H1 (cell line): Measurements from ENCODE around the gene LYRM4. TPM values are rescaled to one million over a fixed set of nuclear protein-coding genes. Genes with fewer than 3 reads are reported as not detected.

ENCODE experiments used
- BRCA1 ChIP-seq: IDR thresholded peaks from 2 replicates; pipeline ENCODE4 v1.6.1; 2012; ENCODE audit warnings: low read depth, low read length, improper control_type of control experiment
- CREB1 ChIP-seq: IDR thresholded peaks from 2 replicates; pipeline ENCODE4 v1.6.1; 2012; ENCODE audit warnings: inconsistent platforms
- CTBP2 ChIP-seq: IDR thresholded peaks from 2 replicates; pipeline ENCODE4 v1.7.0; 2011; ENCODE audit warnings: borderline replicate concordance, mild to moderate bottlenecking, moderate library complexity, mixed read lengths, low read length; ENCODE audit not compliant: insufficient read depth, insufficient read length
- EGR1 ChIP-seq: IDR thresholded peaks from 2 replicates; pipeline ENCODE4 v1.6.1; 2011; ENCODE audit warnings: low read depth, low read length, borderline replicate concordance
- EP300 ChIP-seq, 2 experiments: IDR thresholded peaks; 1 replicate in 1 of 2; 2 replicates in 1 of 2; pipeline ENCODE4 v1.6.1; 2011 to 2012; ENCODE audit warnings: low read depth in 2 of 2, low read length in 2 of 2, mild to moderate bottlenecking in 2 of 2, borderline replicate concordance in 1 of 2, inconsistent platforms in 1 of 2, moderate library complexity in 1 of 2
- GTF2F1 ChIP-seq: IDR thresholded peaks from 2 replicates; pipeline ENCODE4 v1.6.1; 2012; ENCODE audit warnings: low read depth, low read length, improper control_type of control experiment, borderline replicate concordance
- HDAC2 ChIP-seq, 2 experiments: fragments of 300-600 bp in 1 of 2; sonication (generic) in 1 of 2; IDR thresholded peaks; 2 replicates each; pipeline ENCODE4 v1.6.1; 2011 to 2012; ENCODE audit warnings: low read depth in 2 of 2, low read length in 2 of 2, mild to moderate bottlenecking in 2 of 2, moderate library complexity in 2 of 2, borderline replicate concordance in 1 of 2, inconsistent platforms in 1 of 2
- JUN ChIP-seq: IDR thresholded peaks from 2 replicates; pipeline ENCODE4 v1.6.1; 2011; ENCODE audit warnings: low read depth, mild to moderate bottlenecking, improper control_type of control experiment, low read length
- RFX5 ChIP-seq: IDR thresholded peaks from 2 replicates; pipeline ENCODE4 v1.6.1; 2011; ENCODE audit warnings: low read depth, low read length, improper control_type of control experiment, borderline replicate concordance
- SAP30 ChIP-seq: fragments of 300-600 bp; sonication (generic); IDR thresholded peaks from 2 replicates; pipeline ENCODE4 v1.7.1; 2012; ENCODE audit warnings: low read length, moderate library complexity, mild to moderate bottlenecking, inconsistent platforms; ENCODE audit not compliant: insufficient read depth, insufficient replicate concordance
- SRF ChIP-seq: IDR thresholded peaks from 2 replicates; pipeline ENCODE4 v1.6.1; 2011; ENCODE audit warnings: mild to moderate bottlenecking, low read depth, low read length, moderate library complexity
- TAF1 ChIP-seq: IDR thresholded peaks from 2 replicates; pipeline ENCODE4 v1.6.1; 2011; ENCODE audit warnings: mild to moderate bottlenecking, low read depth, low read length
- polyA plus RNA-seq, 7 experiments: library from polyadenylated mRNA; depleted of rRNA in 3 of 7; stranded (reverse) in 5 of 7; unstranded in 2 of 7; fragments of >200 nt in 5 of 7; fragments of 200-250 nt in 2 of 7; gene quantifications; 1 replicate in 5 of 7; 2 replicates in 1 of 7; 4 replicates in 1 of 7; pipeline versions ENCODE4 v1.2.1 to v1.2.3, GENCODE V29; 2011 to 2013; ENCODE audit warnings: missing spikeins in 2 of 7, mixed read lengths in 2 of 7
- total RNA-seq: library from RNA; stranded (reverse); fragmentation: NEBNext Ultra II Directional; extraction: Animal tissue kit (Norgen Biotek cat#: 25700); gene quantifications from 2 replicates; pipeline ENCODE4 v1.2.1, GENCODE V29; 2021
- TF ChIP-seq, protein P1 (sequence below): IDR thresholded peaks from 2 replicates; pipeline ENCODE4 v1.6.1; 2012; ENCODE audit warnings: inconsistent platforms

The LYRM4 gene
- total and polyA plus RNA-seq, 2 of the 8 experiments (the other 6 are each of a cell fraction or from before 2014, with no cell fraction given) = 56.6 to 62.8 TPM

DNA sequence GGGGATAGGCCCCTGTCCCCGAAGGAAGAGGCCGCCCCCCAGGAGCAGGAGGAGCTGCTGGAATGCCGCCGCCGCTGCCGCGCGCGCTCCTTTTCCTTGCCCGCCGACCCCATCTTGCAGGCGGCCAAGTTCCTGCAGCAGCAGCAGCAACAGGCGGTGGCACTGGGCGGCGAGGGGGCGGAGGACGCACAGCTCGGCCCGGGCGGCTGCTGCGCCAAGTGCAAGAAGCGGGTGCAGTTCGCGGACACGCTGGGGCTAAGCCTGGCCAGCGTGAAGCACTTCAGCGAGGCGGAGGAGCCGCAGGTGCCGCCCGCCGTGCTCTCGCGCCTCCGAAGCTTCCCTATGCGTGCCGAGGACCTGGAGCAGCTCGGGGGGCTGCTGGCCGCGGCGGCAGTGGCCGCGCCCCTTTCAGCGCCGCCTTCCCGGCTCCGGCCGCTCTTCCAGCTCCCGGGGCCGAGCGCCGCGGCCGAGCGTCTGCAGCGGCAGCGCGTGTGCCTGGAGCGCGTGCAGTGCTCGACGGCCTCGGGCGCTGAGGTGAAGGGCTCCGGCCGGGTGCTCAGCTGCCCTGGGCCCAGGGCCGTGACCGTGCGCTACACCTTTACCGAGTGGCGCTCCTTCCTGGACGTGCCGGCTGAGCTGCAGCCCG is 175.0 kb downstream of the LYRM4 start (continued):
- TF ChIP-seq EP300 (IDR thresholded peaks at IDR 0.05; ENCODE audit: borderline replicate concordance in 1 of 2, low read depth in 2 of 2, low read length in 2 of 2) (no peak), GTF2F1 (no peak), CREB1 (no peak), HDAC2 (IDR thresholded peaks at IDR 0.05; ENCODE audit: borderline replicate concordance in 1 of 2, low read depth in 2 of 2, low read length in 2 of 2) (no peak), BRCA1 (no peak), JUN (no peak), SRF (no peak), EGR1 (no peak), RFX5 (no peak), SAP30 (no peak), CTBP2 (no peak), TAF1 (0 out of 2 replicates have a peak, but pooled peaks have one; percentile 39)
- TF ChIP-seq, protein P1, sequence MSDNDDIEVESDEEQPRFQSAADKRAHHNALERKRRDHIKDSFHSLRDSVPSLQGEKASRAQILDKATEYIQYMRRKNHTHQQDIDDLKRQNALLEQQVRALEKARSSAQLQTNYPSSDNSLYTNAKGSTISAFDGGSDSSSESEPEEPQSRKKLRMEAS = peak; percentile 90
